ENCODE results near the gene GCK.

The GCK gene

DNA sequence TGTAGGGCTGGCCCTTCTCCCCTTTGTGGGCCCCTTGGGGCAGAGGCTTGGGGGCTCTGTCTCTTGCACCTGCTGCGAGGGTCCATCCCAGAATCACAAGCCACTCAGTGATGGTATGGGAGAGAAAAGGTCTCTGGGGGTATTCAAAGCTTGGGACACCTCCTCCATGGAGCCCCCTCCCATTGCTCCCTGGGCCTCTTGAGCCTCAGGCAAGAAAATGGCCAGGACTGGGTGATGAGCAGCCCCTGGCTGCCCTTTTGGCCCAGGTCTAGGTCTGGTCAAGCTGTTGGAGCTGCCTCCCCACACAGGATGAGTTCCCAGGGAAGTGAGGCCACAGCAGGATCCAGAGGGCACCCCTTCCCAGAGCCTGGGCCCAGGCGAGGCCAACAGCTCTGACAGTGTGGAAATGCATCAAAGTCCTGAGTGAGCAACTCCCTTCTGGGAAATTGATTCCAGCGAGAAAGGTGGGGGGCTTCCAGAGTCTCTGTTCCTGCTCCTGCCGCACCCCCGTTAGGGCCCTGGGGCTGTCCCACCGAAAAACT lies 44.7 kb downstream of the GCK start:
- in situ Hi-C loops (cut with MboI; ENCODE audit: low sequenced_read_pairs, unreplicated experiment): no loop called here
- DNase-seq (ENCODE audit: low spot score): no peak
- TF ChIP-seq, protein P1, sequence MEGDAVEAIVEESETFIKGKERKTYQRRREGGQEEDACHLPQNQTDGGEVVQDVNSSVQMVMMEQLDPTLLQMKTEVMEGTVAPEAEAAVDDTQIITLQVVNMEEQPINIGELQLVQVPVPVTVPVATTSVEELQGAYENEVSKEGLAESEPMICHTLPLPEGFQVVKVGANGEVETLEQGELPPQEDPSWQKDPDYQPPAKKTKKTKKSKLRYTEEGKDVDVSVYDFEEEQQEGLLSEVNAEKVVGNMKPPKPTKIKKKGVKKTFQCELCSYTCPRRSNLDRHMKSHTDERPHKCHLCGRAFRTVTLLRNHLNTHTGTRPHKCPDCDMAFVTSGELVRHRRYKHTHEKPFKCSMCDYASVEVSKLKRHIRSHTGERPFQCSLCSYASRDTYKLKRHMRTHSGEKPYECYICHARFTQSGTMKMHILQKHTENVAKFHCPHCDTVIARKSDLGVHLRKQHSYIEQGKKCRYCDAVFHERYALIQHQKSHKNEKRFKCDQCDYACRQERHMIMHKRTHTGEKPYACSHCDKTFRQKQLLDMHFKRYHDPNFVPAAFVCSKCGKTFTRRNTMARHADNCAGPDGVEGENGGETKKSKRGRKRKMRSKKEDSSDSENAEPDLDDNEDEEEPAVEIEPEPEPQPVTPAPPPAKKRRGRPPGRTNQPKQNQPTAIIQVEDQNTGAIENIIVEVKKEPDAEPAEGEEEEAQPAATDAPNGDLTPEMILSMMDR (IDR thresholded peaks at IDR 0.05; ENCODE audit: borderline replicate concordance, control extremely low read depth, extremely low read depth, insufficient read depth, missing control alignments): no peak

DNA sequence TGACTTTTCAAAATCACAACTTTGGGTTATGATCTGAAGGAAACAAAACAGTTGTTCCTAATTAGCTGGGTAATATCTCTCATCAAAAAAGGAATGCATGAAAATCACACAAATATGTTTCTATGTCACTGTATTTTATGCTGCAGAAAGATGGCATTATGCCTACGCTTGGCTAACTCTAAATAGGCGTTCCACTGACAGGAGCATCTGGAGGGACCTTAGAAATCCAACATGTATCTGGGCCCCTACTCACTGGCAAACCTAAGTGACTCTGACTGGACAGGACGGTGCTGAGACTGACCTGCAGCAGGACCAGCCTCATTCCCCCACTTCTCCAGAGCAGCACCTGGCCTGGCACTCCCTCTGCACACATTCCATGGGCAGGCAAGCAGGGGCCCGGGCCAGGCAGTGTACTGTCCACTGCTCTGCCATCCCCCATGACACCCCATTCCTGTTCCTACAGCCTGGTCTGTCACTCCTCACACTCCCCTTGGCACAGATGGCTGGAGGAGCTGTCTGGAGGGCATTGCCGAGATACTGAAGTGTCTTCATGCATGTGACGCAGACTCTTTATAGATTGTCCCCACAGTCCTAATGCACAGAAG lies 45.5 kb downstream of the GCK start:
- TF ChIP-seq, protein P1 (IDR thresholded peaks at IDR 0.05; ENCODE audit: borderline replicate concordance, control extremely low read depth, extremely low read depth, insufficient read depth, missing control alignments): no peak
- DNase-seq (ENCODE audit: low spot score): no peak
- in situ Hi-C loops (cut with MboI; ENCODE audit: low sequenced_read_pairs, unreplicated experiment): no loop called here

DNA sequence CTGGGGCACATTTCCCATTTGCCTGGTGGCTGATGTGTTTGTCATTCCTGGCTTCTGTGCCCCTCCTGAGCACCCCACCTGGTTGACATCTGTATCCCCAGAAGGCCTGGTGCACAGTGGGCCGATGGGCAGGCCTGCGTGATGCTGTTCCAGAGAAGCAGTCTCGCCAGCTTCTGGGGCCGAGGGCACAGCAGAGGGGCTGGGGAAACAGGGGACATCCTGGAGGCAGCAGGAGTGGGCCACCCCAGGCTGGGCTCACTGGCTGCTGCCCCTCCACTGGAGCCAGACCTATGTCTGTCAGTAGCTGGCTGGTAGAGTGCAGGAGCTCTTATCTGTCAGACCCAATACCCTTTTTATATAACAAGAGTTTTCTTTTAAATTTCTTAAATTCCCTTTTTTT lies 47.2 kb downstream of the GCK start:
- in situ Hi-C loops (cut with MboI; ENCODE audit: low sequenced_read_pairs, unreplicated experiment): no loop called here
- TF ChIP-seq, protein P1 (IDR thresholded peaks at IDR 0.05; ENCODE audit: borderline replicate concordance, control extremely low read depth, extremely low read depth, insufficient read depth, missing control alignments): no peak
- DNase-seq (ENCODE audit: low spot score): no peak

DNA sequence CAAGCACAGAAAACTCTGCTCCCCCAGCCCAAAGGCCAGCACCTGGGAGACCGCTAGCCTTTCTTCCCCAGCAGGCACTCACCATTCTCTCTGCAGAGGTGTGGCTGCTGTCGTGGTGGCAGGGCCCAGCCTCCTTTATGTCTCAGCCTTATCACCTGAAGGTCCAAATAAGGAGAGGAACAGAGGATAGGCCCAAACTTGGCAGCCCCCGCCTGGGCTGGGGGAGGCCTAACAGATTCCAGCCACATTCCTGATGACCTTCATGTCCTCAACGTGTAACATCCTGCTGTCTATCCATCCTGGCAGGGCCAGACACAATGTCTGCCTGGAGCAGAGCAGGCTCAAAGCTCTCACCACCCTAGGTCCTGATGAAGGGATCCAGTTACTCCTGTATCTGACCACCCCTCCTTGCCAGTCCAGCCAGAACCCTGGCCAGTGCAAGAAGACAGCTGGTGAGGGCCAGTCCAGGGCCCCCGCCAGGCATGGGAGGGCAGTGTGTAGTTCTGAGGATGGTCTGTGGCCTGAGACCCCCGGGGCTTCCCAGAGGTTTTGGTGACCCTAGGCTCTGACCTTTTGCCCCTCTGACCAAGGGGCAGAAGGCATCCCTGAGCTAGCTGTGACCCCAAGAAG lies 47.9 kb downstream of the GCK start, which contains the start of gene MYL7:
Gene MYL7 (minus strand): TSS at position 112 of the 630 bp plus-strand sequence. CDS start 27 bp downstream, at position 85.
- TF ChIP-seq, protein P1 (IDR thresholded peaks at IDR 0.05; ENCODE audit: borderline replicate concordance, control extremely low read depth, extremely low read depth, insufficient read depth, missing control alignments): no peak
- in situ Hi-C loops (cut with MboI; ENCODE audit: low sequenced_read_pairs, unreplicated experiment): no loop called here
- DNase-seq (ENCODE audit: low spot score): no peak

DNA sequence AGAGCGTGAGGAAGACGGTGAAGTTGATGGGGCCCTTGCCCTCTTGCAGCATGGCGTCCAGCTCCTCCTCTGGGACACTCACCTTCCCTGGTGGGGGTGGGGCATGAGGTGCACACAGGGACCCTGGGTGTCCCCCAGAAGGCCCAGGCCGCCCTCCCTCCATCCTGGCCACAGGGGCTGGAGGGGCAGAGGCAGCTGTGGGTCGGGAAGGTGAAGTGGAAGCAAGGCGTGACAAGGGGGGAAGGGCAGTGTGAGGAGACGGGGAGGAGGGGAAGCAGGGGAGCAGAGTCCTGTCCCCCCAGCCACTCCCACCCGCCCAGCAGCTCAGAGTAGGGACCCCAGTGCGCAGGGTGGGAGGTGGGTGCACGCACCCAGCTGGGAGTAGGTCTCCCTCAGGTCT lies 48.9 kb downstream of the GCK start:
- in situ Hi-C loops (cut with MboI; ENCODE audit: low sequenced_read_pairs, unreplicated experiment): no loop called here
- DNase-seq (ENCODE audit: low spot score): no peak
- TF ChIP-seq, protein P1 (IDR thresholded peaks at IDR 0.05; ENCODE audit: borderline replicate concordance, control extremely low read depth, extremely low read depth, insufficient read depth, missing control alignments): no peak

DNA sequence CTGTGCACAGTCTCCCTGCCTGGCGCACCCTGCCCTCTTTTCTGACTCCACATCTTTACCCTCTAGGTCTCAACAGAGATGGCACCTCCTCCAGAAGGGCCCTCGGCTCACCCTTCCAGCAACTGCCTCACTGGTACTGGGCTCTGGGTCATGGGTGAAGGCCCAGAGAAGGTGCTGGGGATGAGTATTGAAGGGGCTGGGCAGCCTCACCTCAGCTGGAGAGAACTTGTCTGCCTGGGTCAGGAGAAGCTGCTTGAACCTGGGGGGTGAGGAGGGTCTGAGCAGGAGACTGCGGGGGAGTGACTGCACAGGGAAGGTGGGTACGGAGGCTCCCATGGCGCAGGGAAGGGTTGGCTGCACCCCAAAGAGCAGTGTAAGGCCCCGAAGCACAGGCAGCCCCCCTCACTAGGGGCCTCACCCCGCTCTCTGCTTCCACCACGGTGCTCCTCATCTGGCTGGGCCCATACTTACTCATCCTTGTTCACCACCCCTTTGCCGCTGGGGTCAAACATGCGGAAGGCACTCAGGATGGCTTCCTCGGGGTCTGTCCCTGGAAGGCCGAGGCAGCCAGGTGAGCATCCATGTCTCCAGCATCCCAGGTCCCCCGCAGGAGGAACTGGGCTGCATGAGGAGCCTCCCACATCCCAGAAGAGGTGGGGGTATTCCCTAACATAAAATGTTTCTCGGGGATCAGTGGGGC lies 49.8 kb downstream of the GCK start:
- in situ Hi-C loops (cut with MboI; ENCODE audit: low sequenced_read_pairs, unreplicated experiment): no loop called here
- DNase-seq (ENCODE audit: low spot score): no peak
- TF ChIP-seq, protein P1 (IDR thresholded peaks at IDR 0.05; ENCODE audit: borderline replicate concordance, control extremely low read depth, extremely low read depth, insufficient read depth, missing control alignments): no peak

All from GM13976 (cell line).